ENCODE measurements around the gene RALGPS2. TPM values are rescaled to one million over a fixed set of nuclear protein-coding genes. Genes with fewer than 3 reads are reported as not detected.

RALGPS2 gene
- total and polyA plus RNA-seq, 2 experiments from 2014 or later = 8.1 to 31.2 TPM

DNA sequence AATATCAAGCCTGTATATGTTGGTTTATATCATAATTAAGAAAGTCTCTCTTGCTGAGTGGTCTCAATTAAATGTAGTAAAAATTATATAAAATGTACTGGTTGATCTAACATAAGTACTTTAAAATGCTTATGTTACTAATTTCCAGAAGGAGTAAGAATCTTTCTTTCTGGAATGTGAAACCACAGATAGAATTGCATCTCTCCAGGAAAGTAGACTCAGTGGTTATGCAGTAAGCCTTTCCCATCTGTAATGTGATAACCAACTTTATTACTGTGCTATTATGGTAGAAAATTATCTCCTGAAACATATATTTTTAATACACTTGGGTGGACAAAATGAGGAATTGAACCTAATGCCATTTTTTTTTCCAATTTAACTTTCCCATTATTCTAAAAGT, 8.9 kb upstream of the RALGPS2 start:
- Histone ChIP-seq H3K79me2 (replicated peaks; ENCODE audit: insufficient read depth) (no peaks in the 10 kb centered on the region), H2AFZ (no peak overlapping the region), H4K20me1 (replicated peaks; ENCODE audit: insufficient read depth) (no peaks in the 10 kb centered on the region), H3K9me2 (ENCODE audit: insufficient read depth) (no peaks in the 10 kb centered on the region), H3K27me3 (ENCODE audit: insufficient read depth) (no peaks in the 10 kb centered on the region), H3K27ac (ENCODE audit: low read depth) (no peak overlapping the region), H3K4me3 (no peak overlapping the region), H3K4me2 (no peak overlapping the region), H3F3A (replicated peaks; ENCODE audit: low read depth) (no peaks in the 10 kb centered on the region), H3K36me3 (ENCODE audit: insufficient read depth) (no peaks in the 10 kb centered on the region), H3K4me1 (ENCODE audit: insufficient read depth) (no peaks in the 10 kb centered on the region)
- peaks cover 3% of the 10 kb centered on the region for H3K27me3 Mint-ChIP-seq (ENCODE audit: insufficient read depth, low read depth, poor library complexity)
- no peak for DNase-seq (ENCODE audit: low spot score)
- TF ChIP-seq NANOG (IDR thresholded peaks at IDR 0.05; ENCODE audit: borderline replicate concordance) (no peak), ZNF114 (CRISPR knock-in tag; IDR thresholded peaks at IDR 0.05) (no peak), ZNF331 (CRISPR knock-in tag; IDR thresholded peaks at IDR 0.05; ENCODE audit: low read depth) (no peak), JUNB (IDR thresholded peaks at IDR 0.05; ENCODE audit: unreplicated experiment) (no peak), POLR2AphosphoS5 (IDR thresholded peaks at IDR 0.05; ENCODE audit: low read depth) (no peak), EZH2phosphoT487 (IDR thresholded peaks at IDR 0.05; ENCODE audit: unreplicated experiment) (no peak), STAT1 (IDR thresholded peaks at IDR 0.05; ENCODE audit: unreplicated experiment) (no peak), CREB1 (CRISPR knock-in tag; IDR thresholded peaks at IDR 0.05; ENCODE audit: low read depth) (no peak), EZH2 (IDR thresholded peaks at IDR 0.05; ENCODE audit: low read depth, unreplicated experiment) (no peak)
- TF ChIP-seq, protein P1, sequence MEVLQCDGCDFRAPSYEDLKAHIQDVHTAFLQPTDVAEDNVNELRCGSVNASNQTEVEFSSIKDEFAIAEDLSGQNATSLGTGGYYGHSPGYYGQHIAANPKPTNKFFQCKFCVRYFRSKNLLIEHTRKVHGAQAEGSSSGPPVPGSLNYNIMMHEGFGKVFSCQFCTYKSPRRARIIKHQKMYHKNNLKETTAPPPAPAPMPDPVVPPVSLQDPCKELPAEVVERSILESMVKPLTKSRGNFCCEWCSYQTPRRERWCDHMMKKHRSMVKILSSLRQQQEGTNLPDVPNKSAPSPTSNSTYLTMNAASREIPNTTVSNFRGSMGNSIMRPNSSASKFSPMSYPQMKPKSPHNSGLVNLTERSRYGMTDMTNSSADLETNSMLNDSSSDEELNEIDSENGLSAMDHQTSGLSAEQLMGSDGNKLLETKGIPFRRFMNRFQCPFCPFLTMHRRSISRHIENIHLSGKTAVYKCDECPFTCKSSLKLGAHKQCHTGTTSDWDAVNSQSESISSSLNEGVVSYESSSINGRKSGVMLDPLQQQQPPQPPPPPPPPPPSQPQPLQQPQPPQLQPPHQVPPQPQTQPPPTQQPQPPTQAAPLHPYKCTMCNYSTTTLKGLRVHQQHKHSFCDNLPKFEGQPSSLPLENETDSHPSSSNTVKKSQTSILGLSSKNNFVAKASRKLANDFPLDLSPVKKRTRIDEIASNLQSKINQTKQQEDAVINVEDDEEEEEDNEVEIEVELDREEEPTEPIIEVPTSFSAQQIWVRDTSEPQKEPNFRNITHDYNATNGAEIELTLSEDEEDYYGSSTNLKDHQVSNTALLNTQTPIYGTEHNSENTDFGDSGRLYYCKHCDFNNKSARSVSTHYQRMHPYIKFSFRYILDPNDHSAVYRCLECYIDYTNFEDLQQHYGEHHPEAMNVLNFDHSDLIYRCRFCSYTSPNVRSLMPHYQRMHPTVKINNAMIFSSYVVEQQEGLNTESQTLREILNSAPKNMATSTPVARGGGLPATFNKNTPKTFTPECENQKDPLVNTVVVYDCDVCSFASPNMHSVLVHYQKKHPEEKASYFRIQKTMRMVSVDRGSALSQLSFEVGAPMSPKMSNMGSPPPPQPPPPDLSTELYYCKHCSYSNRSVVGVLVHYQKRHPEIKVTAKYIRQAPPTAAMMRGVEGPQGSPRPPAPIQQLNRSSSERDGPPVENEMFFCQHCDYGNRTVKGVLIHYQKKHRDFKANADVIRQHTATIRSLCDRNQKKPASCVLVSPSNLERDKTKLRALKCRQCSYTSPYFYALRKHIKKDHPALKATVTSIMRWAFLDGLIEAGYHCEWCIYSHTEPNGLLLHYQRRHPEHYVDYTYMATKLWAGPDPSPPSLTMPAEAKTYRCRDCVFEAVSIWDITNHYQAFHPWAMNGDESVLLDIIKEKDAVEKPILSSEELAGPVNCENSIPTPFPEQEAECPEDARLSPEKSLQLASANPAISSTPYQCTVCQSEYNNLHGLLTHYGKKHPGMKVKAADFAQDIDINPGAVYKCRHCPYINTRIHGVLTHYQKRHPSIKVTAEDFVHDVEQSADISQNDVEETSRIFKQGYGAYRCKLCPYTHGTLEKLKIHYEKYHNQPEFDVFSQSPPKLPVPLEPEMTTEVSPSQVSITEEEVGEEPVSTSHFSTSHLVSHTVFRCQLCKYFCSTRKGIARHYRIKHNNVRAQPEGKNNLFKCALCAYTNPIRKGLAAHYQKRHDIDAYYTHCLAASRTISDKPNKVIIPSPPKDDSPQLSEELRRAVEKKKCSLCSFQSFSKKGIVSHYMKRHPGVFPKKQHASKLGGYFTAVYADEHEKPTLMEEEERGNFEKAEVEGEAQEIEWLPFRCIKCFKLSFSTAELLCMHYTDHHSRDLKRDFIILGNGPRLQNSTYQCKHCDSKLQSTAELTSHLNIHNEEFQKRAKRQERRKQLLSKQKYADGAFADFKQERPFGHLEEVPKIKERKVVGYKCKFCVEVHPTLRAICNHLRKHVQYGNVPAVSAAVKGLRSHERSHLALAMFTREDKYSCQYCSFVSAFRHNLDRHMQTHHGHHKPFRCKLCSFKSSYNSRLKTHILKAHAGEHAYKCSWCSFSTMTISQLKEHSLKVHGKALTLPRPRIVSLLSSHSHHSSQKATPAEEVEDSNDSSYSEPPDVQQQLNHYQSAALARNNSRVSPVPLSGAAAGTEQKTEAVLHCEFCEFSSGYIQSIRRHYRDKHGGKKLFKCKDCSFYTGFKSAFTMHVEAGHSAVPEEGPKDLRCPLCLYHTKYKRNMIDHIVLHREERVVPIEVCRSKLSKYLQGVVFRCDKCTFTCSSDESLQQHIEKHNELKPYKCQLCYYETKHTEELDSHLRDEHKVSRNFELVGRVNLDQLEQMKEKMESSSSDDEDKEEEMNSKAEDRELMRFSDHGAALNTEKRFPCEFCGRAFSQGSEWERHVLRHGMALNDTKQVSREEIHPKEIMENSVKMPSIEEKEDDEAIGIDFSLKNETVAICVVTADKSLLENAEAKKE (CRISPR knock-in tag; IDR thresholded peaks at IDR 0.05) = no peak
- TF ChIP-seq, protein P2, sequence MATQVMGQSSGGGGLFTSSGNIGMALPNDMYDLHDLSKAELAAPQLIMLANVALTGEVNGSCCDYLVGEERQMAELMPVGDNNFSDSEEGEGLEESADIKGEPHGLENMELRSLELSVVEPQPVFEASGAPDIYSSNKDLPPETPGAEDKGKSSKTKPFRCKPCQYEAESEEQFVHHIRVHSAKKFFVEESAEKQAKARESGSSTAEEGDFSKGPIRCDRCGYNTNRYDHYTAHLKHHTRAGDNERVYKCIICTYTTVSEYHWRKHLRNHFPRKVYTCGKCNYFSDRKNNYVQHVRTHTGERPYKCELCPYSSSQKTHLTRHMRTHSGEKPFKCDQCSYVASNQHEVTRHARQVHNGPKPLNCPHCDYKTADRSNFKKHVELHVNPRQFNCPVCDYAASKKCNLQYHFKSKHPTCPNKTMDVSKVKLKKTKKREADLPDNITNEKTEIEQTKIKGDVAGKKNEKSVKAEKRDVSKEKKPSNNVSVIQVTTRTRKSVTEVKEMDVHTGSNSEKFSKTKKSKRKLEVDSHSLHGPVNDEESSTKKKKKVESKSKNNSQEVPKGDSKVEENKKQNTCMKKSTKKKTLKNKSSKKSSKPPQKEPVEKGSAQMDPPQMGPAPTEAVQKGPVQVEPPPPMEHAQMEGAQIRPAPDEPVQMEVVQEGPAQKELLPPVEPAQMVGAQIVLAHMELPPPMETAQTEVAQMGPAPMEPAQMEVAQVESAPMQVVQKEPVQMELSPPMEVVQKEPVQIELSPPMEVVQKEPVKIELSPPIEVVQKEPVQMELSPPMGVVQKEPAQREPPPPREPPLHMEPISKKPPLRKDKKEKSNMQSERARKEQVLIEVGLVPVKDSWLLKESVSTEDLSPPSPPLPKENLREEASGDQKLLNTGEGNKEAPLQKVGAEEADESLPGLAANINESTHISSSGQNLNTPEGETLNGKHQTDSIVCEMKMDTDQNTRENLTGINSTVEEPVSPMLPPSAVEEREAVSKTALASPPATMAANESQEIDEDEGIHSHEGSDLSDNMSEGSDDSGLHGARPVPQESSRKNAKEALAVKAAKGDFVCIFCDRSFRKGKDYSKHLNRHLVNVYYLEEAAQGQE (IDR thresholded peaks at IDR 0.05; ENCODE audit: unreplicated experiment) = no peak
- TF ChIP-seq, protein P3, sequence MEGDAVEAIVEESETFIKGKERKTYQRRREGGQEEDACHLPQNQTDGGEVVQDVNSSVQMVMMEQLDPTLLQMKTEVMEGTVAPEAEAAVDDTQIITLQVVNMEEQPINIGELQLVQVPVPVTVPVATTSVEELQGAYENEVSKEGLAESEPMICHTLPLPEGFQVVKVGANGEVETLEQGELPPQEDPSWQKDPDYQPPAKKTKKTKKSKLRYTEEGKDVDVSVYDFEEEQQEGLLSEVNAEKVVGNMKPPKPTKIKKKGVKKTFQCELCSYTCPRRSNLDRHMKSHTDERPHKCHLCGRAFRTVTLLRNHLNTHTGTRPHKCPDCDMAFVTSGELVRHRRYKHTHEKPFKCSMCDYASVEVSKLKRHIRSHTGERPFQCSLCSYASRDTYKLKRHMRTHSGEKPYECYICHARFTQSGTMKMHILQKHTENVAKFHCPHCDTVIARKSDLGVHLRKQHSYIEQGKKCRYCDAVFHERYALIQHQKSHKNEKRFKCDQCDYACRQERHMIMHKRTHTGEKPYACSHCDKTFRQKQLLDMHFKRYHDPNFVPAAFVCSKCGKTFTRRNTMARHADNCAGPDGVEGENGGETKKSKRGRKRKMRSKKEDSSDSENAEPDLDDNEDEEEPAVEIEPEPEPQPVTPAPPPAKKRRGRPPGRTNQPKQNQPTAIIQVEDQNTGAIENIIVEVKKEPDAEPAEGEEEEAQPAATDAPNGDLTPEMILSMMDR (conservative IDR thresholded peaks at IDR 0.05; ENCODE audit: low read depth in 2 of 2) = no peak
- TF ChIP-seq, protein P4, sequence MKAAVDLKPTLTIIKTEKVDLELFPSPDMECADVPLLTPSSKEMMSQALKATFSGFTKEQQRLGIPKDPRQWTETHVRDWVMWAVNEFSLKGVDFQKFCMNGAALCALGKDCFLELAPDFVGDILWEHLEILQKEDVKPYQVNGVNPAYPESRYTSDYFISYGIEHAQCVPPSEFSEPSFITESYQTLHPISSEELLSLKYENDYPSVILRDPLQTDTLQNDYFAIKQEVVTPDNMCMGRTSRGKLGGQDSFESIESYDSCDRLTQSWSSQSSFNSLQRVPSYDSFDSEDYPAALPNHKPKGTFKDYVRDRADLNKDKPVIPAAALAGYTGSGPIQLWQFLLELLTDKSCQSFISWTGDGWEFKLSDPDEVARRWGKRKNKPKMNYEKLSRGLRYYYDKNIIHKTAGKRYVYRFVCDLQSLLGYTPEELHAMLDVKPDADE (IDR thresholded peaks at IDR 0.05) = no peak
- no peak for ATAC-seq
- no peaks in the 10 kb centered on the region for H3K9me3 Mint-ChIP-seq
- no peak overlapping the region for H3K4me3 Mint-ChIP-seq
- no peak overlapping the region for H3K27ac Mint-ChIP-seq
- no peaks in the 10 kb centered on the region for H3K36me3 Mint-ChIP-seq (ENCODE audit: low read depth)
- H3K4me1 Mint-ChIP-seq = peaks cover 10% of the 10 kb centered on the region; the same call in 2 of the 3 replicates

Data from GM23338 (cell line).